MM.1S (cell line): ENCODE measurements around the gene RASSF9.

Experiments
- EZH2 ChIP-seq: fragments of 300-600 bp; sonication (generic); optimal IDR thresholded peaks from 2 replicates; pipeline ENCODE3; 2017; ENCODE audit warnings: low read depth, mild to moderate bottlenecking, antibody characterized with exemption, low read length, mixed read lengths
- TF ChIP-seq, protein P1 (sequence below): fragments of 300-600 bp; sonication (generic); IDR thresholded peaks from 2 replicates; pipeline ENCODE4 v1.5.1; 2016; ENCODE audit warnings: antibody characterized with exemption, low read length, mixed read lengths

DNA sequence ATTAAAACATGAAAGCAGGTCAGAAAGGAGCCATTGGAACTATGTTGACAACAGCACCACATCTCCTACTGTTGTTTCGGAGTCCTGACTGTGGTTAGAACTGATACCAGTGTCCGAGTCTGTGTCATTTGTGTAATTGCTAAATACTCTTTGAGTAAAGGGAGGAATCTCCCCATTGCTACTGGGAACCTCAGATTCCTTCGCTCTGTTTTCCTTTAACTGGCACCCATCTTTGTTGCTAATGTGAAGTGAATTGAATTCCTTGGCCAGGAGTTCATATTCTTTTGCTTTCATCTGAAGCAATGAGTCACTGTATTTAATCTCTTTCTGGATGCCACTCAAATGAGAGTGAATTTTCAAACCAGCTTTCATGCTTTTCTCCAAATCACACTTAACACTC, 31.5 kb downstream of the RASSF9 start:
- TF ChIP-seq, protein P1, sequence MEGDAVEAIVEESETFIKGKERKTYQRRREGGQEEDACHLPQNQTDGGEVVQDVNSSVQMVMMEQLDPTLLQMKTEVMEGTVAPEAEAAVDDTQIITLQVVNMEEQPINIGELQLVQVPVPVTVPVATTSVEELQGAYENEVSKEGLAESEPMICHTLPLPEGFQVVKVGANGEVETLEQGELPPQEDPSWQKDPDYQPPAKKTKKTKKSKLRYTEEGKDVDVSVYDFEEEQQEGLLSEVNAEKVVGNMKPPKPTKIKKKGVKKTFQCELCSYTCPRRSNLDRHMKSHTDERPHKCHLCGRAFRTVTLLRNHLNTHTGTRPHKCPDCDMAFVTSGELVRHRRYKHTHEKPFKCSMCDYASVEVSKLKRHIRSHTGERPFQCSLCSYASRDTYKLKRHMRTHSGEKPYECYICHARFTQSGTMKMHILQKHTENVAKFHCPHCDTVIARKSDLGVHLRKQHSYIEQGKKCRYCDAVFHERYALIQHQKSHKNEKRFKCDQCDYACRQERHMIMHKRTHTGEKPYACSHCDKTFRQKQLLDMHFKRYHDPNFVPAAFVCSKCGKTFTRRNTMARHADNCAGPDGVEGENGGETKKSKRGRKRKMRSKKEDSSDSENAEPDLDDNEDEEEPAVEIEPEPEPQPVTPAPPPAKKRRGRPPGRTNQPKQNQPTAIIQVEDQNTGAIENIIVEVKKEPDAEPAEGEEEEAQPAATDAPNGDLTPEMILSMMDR: no peak
- TF ChIP-seq EZH2: no peak
